ENCODE results near the gene PMEPA1. TPM values are rescaled to one million over a fixed set of nuclear protein-coding genes. Genes with fewer than 3 reads are reported as not detected.
A peak's percentile ranks its signal among the peaks of the same experiment; 100 is the strongest.

Gene PMEPA1
- total RNA-seq, 6 donors from 2014 or later, result 2.1 to 60.9 (median 17.6) TPM

- H3K27me3 ChIP-seq, result no peaks in the 10 kb centered on the region
- 70 to 71% methylated on average over 11 to 18 of the region's 18 CpGs for WGBS, 2 donors
- ATAC-seq (ENCODE audit: low FRiP score in 2 of 2) (peak; percentile 11 to 69), DNase-seq (peak; percentile 68 to 77)
- H3K9me3 ChIP-seq, result no peaks in the 10 kb centered on the region
- no peak overlapping the region for H3K4me3 ChIP-seq
- peak overlapping the region; percentile 1 to 47 (median 20) for H3K27ac ChIP-seq
- H3K36me3 ChIP-seq, result no peaks in the 10 kb centered on the region
- peaks cover 19 to 34% (median 23%) of the 10 kb centered on the region in 4 donors for H3K4me1 ChIP-seq
- TF ChIP-seq POLR2A (IDR thresholded peaks at IDR 0.05) (no peak), CTCF (IDR thresholded peaks at IDR 0.05) (no peak), POLR2AphosphoS5 (IDR thresholded peaks at IDR 0.05) (no peak), EP300 (IDR thresholded peaks at IDR 0.05) (no peak)
These were observed 41.7 kb downstream of the PMEPA1 start for GRCh38 chr20:57667924-57668782.

- TF ChIP-seq CTCF (IDR thresholded peaks at IDR 0.05) (no peak), EP300 (IDR thresholded peaks at IDR 0.05) (no peak), POLR2AphosphoS5 (IDR thresholded peaks at IDR 0.05) (no peak), POLR2A (IDR thresholded peaks at IDR 0.05) (no peak)
- H3K27me3 ChIP-seq, result no peaks in the 10 kb centered on the region
- H3K4me1 ChIP-seq, result peaks cover 12 to 26% (median 16%) of the 10 kb centered on the region in 4 donors
- DNase-seq (peak in 1 of 2 donors; percentile 49), ATAC-seq (ENCODE audit: low FRiP score in 2 of 2) (no peak)
- 81 to 94% methylated on average over 8 to 16 of the region's 16 CpGs for WGBS, 2 donors
- H3K4me3 ChIP-seq, result no peak overlapping the region
- H3K36me3 ChIP-seq, result no peaks in the 10 kb centered on the region
- peak overlapping the region in 3 of 4 donors; percentile 1 to 47 (median 35) for H3K27ac ChIP-seq
- H3K9me3 ChIP-seq, result no peaks in the 10 kb centered on the region
These were observed 42.4 kb downstream of the PMEPA1 start for GRCh38 chr20:57667388-57667787.

- H3K9me3 ChIP-seq, result no peaks in the 10 kb centered on the region
- WGBS, 2 donors, result 88 to 90% methylated on average over 13 of the region's 13 CpGs
- no peak for DNase-seq
- no peaks in the 10 kb centered on the region for H3K36me3 ChIP-seq
- H3K27me3 ChIP-seq, result no peaks in the 10 kb centered on the region
- H3K4me1 ChIP-seq, result peaks cover 8 to 21% (median 13%) of the 10 kb centered on the region in 4 donors
- H3K27ac ChIP-seq, result no peak overlapping the region
- ATAC-seq (ENCODE audit: low FRiP score in 2 of 2), result no peak
- H3K4me3 ChIP-seq, result no peak overlapping the region
- TF ChIP-seq POLR2A (IDR thresholded peaks at IDR 0.05), result no peak
- no peak for TF ChIP-seq EP300 (IDR thresholded peaks at IDR 0.05)
- no peak for TF ChIP-seq CTCF (IDR thresholded peaks at IDR 0.05)
- no peak for TF ChIP-seq POLR2AphosphoS5 (IDR thresholded peaks at IDR 0.05)
These were observed 43.0 kb downstream of the PMEPA1 start for GRCh38 chr20:57666834-57667157.

- Histone ChIP-seq H3K4me3 (no peak overlapping the region), H3K27me3 (no peaks in the 10 kb centered on the region), H3K36me3 (no peaks in the 10 kb centered on the region), H3K27ac (no peak overlapping the region), H3K4me1 (peaks cover 4 to 16% (median 8%) of the 10 kb centered on the region in 4 donors), H3K9me3 (no peaks in the 10 kb centered on the region)
- DNase-seq (no peak), ATAC-seq (ENCODE audit: low FRiP score in 2 of 2) (no peak)
- WGBS, 2 donors, result 87 to 92% methylated on average over 20 to 21 of the region's 21 CpGs
- TF ChIP-seq EP300 (IDR thresholded peaks at IDR 0.05) (no peak), CTCF (IDR thresholded peaks at IDR 0.05) (no peak), POLR2A (IDR thresholded peaks at IDR 0.05) (no peak), POLR2AphosphoS5 (IDR thresholded peaks at IDR 0.05) (no peak)
These were observed 43.5 kb downstream of the PMEPA1 start for GRCh38 chr20:57666106-57666833.
